Endothelial cell (in vitro differentiated cells): ENCODE measurements around the gene GNAT3. TPM values are rescaled to one million over a fixed set of nuclear protein-coding genes. Genes with fewer than 3 reads are reported as not detected.

Experiments
- DNase-seq: peaks from one replicate; pipeline ENCODE4 v3.0.0; 2021; ENCODE audit warnings: low spot score
- H3K27ac Mint-ChIP-seq: one replicate; pipeline ENCODE4 v1.8.0; 2021; ENCODE audit warnings: mixed read lengths, inconsistent platforms; ENCODE audit not compliant: unreplicated experiment
- H3K27me3 Mint-ChIP-seq: one replicate; pipeline ENCODE4 v1.8.0; 2021; ENCODE audit warnings: mild to moderate bottlenecking, moderate library complexity, mixed read lengths, inconsistent platforms; ENCODE audit not compliant: unreplicated experiment
- H3K36me3 Mint-ChIP-seq: one replicate; pipeline ENCODE4 v1.8.0; 2021; ENCODE audit warnings: mild to moderate bottlenecking, low read depth, mixed read lengths, inconsistent platforms; ENCODE audit not compliant: unreplicated experiment
- H3K4me1 Mint-ChIP-seq: one replicate; pipeline ENCODE4 v1.8.0; 2021; ENCODE audit warnings: mild to moderate bottlenecking, mixed read lengths, inconsistent platforms; ENCODE audit not compliant: unreplicated experiment
- H3K4me3 Mint-ChIP-seq: one replicate; pipeline ENCODE4 v1.8.0; 2021; ENCODE audit warnings: mild to moderate bottlenecking, mixed read lengths, inconsistent platforms; ENCODE audit not compliant: unreplicated experiment
- H3K9me3 Mint-ChIP-seq: one replicate; pipeline ENCODE4 v1.8.0; 2021; ENCODE audit warnings: mixed read lengths, inconsistent platforms; ENCODE audit not compliant: unreplicated experiment
- total RNA-seq: library from RNA; stranded (reverse); fragmentation: NEBNext Ultra II Directional; extraction: Animal tissue kit (Norgen Biotek cat#: 25700); gene quantifications from one replicate; pipeline ENCODE4 v1.2.1, GENCODE V29; 2021; ENCODE audit not compliant: unreplicated experiment
- TF ChIP-seq, protein P1 (sequence below): fragments of 200-600 bp; sonication (generic); IDR thresholded peaks from one replicate; pipeline ENCODE4 v1.5.0; 2021; ENCODE audit warnings: antibody characterized with exemption; ENCODE audit not compliant: unreplicated experiment

Gene GNAT3
- total RNA-seq, 1 donor from 2014 or later, result not detected

DNA sequence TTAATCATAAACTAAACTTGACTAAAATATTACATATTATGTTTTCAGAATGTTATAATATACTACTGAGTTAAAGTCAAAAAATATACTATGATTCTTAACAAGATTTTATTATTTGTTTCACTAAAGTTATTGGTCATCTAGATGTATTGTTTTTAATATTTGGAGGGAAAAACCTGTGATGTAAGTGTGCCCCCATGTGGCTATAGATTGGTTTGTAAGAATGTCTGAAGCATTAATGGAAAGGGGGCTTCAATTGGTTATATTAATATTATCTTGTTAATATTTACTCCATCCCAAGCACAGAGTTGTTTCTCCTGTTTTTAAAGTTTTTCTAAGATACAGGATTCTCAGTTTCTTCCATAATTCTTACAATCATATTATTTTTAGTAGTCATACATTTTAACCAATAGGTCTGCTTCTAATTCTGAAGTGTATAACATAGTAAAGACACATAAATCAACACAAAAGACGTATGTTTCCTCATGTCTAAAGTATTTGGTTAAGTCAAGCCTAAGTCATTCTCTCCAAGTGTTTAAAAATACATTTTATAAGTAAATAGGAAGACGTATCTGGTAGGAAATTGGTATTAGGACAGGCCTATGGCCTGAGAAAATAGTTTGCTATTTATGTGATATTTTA lies 58.0 kb downstream of the GNAT3 start:
- no peaks in the 10 kb centered on the region for H3K9me3 Mint-ChIP-seq
- H3K4me1 Mint-ChIP-seq, result no peaks in the 10 kb centered on the region
- no peaks in the 10 kb centered on the region for H3K27me3 Mint-ChIP-seq
- H3K27ac Mint-ChIP-seq, result no peak overlapping the region
- H3K36me3 Mint-ChIP-seq, result no peaks in the 10 kb centered on the region
- TF ChIP-seq, protein P1, sequence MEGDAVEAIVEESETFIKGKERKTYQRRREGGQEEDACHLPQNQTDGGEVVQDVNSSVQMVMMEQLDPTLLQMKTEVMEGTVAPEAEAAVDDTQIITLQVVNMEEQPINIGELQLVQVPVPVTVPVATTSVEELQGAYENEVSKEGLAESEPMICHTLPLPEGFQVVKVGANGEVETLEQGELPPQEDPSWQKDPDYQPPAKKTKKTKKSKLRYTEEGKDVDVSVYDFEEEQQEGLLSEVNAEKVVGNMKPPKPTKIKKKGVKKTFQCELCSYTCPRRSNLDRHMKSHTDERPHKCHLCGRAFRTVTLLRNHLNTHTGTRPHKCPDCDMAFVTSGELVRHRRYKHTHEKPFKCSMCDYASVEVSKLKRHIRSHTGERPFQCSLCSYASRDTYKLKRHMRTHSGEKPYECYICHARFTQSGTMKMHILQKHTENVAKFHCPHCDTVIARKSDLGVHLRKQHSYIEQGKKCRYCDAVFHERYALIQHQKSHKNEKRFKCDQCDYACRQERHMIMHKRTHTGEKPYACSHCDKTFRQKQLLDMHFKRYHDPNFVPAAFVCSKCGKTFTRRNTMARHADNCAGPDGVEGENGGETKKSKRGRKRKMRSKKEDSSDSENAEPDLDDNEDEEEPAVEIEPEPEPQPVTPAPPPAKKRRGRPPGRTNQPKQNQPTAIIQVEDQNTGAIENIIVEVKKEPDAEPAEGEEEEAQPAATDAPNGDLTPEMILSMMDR, result peak; percentile 29
- H3K4me3 Mint-ChIP-seq, result no peak overlapping the region
- DNase-seq, result no peak

DNA sequence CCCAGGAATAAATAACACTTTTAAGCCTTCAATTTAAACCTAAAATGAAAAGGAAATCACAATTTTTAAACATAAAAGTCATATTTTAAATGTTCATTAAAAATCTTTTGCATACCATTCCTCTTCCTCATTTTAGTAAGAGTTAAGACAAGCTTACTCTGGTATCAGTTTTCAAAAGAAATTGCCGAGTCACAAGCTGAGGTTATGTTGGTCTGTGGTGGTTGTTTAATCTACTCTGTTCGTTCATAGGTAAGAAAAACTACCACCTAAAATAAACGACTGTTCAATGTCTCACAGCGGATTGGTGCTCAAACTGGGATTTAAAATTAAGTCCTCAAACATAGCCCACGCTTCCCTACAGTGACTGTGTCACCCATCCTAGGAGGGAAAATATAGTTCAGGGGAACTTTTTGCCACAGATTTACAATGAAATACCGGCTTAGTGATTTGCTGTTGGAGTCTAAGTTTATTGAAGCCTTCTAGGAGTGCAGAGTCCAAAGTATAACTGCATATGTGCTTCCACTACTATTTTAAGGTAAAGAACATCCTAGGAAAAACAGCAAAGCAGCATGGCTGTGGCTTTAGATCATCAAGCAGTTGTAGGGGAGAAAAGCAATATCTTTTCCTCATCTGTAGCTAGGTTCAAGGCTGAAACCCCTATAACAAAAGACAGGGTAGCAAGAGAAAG lies 61.1 kb downstream of the GNAT3 start:
- Mint-ChIP-seq H3K4me1 (no peaks in the 10 kb centered on the region), H3K36me3 (no peaks in the 10 kb centered on the region), H3K27me3 (no peaks in the 10 kb centered on the region), H3K27ac (no peak overlapping the region), H3K4me3 (no peak overlapping the region), H3K9me3 (no peaks in the 10 kb centered on the region)
- DNase-seq, result no peak
- TF ChIP-seq, protein P1, result no peak

DNA sequence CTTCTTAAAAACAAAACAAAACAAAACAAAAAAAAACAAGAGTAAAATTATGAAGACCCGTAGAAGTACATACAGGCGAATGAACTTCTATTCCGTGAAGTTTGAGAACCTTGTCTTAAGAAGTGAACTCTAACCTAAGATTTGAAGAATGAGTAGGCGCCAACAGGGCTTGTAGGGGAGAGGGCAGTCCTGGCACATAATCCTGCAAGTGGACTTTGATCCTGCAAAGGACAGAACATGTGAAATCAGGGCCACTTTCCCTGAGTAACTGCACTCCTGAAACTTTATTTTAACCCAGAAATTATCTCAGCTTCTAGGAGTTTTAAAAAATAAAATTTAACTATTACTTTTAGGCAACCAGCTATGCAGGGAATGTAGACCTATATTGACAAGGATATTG lies 62.0 kb downstream of the GNAT3 start:
- no peak overlapping the region for H3K27ac Mint-ChIP-seq
- no peaks in the 10 kb centered on the region for H3K9me3 Mint-ChIP-seq
- no peaks in the 10 kb centered on the region for H3K27me3 Mint-ChIP-seq
- H3K4me3 Mint-ChIP-seq, result no peak overlapping the region
- TF ChIP-seq, protein P1, result no peak
- H3K36me3 Mint-ChIP-seq, result no peaks in the 10 kb centered on the region
- H3K4me1 Mint-ChIP-seq, result no peaks in the 10 kb centered on the region
- no peak for DNase-seq

DNA sequence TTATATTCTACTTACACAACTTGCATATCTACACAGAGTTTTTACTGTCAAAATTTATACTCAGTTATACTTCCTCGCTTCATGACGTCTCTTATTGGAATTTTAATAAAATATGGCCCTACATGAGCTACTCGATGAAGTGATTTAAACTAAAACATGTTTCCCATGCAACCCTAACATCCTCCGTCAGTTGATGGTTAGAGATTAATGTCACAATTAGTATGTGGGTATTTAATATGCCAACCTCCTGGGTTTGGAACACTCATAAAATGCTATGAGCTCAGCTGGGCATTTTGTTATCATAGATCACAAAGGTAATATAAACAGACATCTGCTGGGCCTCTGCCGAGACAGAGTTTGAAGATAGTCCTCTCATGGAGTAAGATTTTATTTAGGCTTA lies 66.5 kb downstream of the GNAT3 start:
- H3K36me3 Mint-ChIP-seq, result no peaks in the 10 kb centered on the region
- no peak for DNase-seq
- H3K27ac Mint-ChIP-seq, result no peak overlapping the region
- peaks cover 6% of the 10 kb centered on the region for H3K4me1 Mint-ChIP-seq
- H3K27me3 Mint-ChIP-seq, result no peaks in the 10 kb centered on the region
- no peaks in the 10 kb centered on the region for H3K9me3 Mint-ChIP-seq
- H3K4me3 Mint-ChIP-seq, result no peak overlapping the region
- TF ChIP-seq, protein P1, result no peak

DNA sequence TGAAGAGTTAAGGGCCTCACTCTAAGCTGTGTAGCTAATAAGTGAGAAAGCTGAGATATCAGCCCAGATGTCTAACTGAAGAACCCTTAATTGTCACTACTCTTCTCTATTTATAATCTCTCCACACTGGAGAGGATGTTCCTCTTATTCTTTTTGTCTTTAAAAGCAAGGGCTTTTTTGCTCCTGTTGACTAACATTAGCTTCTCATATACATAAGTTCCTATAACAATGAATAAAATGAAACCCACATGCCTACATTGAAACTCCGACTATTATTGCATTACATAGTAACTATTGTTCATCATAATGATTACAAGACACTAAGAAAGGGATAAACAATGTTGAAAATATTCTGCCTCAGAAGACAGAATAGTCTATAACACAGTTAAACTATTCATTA lies 67.1 kb downstream of the GNAT3 start:
- Mint-ChIP-seq H3K36me3 (no peaks in the 10 kb centered on the region), H3K27me3 (no peaks in the 10 kb centered on the region), H3K4me3 (no peak overlapping the region), H3K27ac (no peak overlapping the region), H3K9me3 (no peaks in the 10 kb centered on the region), H3K4me1 (peaks cover 8% of the 10 kb centered on the region)
- TF ChIP-seq, protein P1, result no peak
- DNase-seq, result no peak
